ENCODE measurements around the gene SPTBN5.

SPTBN5 gene

DNA sequence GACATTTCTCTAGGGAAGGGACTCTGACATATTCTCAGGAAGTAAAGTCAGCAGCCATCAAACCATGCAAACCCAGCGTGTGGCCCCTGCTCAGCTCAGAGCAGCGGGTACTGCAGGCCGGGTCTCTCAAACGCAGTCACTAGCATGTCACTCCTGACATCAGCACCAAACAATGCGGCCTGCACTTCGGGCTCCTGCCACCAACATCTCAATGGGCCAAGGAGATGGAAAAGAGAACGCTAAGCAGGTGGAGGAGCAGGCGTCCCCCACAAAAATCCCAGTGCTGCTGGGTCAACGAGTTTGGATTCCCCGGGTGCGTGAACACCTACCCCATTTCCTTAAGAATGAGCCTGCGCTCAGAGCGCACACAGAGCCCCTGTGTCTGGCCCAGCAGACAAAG lies 9.9 kb upstream of the SPTBN5 start:
- no peak for DNase-seq (ENCODE audit: low spot score)

DNA sequence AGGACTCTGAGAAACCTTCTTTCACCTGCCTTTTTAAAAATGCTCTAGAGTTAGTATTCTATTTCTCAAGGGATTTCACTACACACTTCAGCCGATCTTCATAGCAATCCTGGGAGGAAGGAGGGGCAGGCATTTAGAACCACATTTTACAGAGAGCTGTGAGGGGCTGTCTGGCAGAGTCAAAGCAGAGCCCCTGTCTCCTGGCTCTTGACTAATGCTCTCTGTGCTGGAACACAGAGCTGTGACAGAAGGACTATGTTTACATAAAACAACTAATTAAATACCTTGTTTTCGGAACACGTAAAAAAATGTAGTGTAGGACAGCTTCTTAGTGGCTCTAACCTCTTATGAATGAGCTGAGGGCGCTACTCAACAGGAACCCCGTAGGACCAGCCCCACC lies 7.6 kb upstream of the SPTBN5 start:
- DNase-seq (ENCODE audit: low spot score): no peak

DNA sequence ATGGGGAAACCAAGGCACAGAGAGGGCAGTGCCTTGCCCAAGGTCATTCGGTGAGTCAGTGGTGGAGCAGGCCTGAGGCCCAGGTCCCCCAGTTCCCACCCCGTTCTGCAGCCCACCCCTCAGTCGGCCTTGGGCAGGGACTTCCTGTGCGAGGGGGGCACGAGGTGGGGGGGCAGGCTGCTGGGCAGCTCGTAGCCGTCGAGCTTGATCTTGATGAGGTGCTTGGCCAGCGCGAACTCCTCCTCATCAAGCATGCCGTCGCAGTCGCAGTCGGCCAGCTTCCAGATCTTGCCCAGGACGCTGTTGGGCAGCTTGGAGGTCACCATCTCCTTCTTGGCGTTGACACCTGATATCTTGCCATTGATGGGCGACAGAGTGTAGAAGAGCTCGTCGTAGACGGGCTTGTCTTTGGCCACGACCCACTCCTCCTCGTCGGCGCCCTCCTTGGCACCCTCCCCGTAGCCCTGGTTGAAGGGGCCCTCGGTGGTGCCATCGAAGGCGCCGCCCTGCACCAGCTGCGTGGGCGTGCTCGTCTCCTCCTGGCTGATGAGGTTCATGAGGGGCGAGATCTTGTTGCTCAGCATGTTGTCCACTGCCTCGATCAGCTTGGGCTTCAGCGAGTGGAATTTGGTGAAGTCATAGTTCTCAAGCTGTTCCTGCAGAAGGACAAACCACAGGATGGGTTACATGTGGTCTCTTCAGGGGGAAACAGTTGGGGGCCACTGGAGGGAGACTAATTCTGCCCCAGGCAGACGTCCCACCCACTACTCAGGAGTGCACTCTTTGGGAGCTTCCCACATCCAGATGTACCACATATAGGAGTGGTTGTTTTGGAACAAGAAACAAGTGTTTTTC lies 6.9 kb upstream of the SPTBN5 start:
- no peak for DNase-seq (ENCODE audit: low spot score)

DNA sequence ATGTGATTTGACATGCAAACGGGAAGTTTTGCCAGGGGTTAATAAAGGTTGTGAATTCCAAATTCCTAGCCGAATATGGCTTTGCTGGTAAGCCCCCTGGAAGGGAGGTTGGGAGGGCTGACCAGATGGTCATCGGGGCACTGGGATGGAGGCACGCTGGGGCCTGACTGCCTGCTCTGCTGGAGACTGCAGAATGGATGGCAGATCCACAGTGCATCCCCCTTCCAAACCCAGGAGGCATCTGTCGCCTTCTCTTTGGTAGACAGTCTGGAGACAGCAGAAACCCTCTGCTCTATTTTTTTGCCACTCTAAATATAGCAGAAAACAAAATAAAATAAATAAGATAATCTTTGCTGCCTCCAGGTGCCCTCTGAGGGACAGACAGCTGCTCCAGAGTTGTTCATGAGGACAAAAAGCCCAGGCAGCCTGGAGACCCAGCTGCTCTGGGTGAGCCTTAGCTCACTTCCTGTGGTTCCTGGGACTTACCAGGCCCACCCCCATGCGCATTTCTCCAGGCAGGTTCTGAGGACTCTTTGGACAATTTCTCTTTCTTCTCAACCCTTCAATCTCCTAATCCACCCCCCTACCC lies 6.1 kb upstream of the SPTBN5 start:
- no peak for DNase-seq (ENCODE audit: low spot score)

DNA sequence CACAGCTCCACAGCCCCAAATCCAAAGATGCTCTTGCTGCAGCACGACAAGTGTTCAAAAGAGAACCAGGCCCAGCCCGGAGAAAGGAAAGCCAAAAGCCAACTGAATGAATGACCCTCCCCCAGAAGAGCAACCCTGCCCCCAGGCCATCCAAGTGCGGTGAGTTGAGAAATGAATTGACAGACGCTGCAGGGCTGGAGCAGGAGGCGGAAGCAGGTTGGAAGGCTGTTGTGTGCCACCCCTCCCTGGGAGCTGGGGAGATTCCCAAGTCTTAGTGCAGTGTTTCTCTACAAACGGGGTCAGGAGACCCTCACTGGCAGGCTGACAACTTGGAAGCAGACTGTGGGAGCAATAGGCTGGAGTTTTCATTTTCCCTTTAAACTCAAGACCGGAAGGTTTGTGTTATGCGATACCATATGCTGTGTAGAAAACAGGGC lies 3.5 kb upstream of the SPTBN5 start:
- no peak for DNase-seq (ENCODE audit: low spot score)

DNA sequence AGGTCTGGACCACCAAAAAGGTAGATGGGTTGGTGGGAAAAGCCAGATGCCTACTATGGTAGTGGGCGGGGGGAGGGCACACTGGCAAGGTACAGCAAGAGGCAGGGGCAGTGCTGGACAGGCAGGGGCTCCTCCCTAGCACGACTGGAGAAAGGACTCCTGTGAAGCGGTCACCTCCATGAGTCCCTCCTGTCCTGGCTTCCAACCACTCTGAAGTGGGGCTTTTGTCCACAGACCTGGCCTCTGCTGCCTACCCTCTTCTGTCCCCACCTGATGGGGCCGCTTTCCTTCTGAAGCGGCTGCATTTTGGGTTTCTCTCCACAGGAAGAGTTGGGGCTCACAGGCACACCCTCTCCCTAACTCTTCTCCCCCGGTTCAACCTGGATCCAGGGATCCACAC lies 2.7 kb upstream of the SPTBN5 start:
- no peak for DNase-seq (ENCODE audit: low spot score)

DNA sequence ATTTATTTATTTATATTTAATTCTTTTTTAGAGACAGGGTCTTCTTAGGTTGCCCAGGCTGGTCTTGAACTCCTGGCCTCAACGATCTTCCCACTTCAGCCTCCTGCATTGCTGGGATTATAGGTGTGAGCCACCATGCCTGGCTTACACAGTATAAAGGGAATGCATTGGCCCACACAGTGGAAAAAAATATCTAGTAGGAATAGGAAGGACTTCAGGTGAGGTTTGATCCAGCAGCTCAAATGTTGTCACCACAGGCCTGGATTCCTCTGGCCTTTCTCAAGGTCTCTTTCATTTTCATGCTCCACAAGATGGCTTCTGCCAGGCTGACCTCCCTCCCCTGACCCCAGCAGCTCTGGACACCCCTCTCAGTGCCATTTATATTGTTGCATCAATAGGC lies 2.1 kb upstream of the SPTBN5 start:
- no peak for DNase-seq (ENCODE audit: low spot score)

DNA sequence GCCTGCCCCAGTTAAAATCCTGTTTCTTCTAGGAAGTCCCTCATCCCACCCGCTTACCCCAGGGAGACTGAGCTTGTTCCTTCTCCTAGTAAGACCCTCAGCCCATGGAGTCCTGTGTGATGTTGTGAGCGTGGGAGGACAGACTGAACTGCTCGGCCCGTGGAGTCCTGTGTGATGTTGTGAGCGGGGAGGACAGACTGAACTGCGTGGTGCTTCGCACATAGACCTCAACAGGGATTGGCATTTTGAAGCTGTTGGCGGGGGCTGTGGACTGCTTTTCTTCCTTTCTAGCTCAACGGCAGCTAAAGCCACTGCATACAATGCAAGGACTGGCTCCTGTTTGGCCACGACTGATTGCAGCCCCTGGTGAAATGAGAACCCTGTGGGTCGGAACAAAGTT lies 1.6 kb upstream of the SPTBN5 start:
- DNase-seq (ENCODE audit: low spot score): no peak

DNA sequence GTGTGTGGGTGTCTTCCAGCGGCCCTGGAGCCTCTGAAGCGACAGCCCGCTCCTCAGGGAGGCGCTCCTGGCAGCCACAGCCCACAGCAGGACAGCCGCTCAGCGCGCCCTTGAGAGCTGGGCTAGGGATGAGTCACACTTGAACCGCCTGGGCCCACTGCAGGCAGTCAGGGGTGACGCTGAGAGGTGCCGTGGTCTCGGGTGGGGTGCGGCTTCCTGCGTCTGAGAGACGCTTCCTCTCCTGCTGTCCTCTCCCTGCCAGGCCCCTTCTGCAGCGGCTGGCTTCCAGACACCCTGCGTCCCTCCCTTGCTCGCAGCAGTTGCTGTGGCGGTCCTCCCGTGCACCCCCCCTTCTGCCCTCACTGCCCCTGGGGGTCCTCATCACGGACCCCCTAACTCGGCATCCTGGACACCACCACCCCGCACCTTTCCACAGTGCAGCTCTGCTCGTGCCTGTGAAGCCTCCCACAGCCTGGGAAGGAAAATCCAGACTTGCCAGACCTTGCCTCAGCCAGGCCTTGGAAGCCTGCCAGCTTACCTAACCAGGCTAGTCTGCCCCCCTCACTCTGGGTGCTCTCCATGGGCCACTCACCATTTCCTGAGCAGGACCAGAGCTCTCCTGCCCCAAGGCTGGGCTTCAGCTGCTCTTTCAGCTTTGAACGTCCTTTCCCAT lies 1.1 kb upstream of the SPTBN5 start:
- no peak for DNase-seq (ENCODE audit: low spot score)

DNA sequence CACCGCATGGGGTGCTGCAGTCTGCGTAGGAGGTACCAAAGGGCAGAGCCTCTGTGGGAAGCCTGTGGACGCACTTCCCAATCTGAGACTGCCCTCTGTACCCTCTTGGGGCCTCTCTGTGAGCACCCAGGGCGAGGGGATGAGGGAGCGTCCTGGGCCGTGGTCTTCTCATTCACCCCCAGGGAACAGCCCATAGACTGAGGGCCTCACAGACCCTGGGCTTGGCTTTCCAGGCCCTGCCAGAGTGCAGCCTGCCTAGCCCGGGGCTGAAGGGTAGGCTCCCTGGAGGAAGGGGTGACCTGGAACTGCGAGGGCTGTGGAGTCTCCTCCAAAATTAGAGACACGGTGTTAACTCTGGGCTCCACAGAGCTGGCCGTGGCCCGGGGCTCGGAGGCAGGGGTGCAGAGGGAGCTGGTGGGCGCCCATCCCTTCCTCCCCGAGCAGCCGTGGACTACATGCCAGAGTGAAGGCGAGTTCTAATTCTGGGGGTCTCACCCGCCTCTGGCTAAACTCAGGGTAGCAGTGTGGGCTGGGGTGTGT lies 468 bp upstream of the SPTBN5 start:
- DNase-seq (ENCODE audit: low spot score): no peak

DNA sequence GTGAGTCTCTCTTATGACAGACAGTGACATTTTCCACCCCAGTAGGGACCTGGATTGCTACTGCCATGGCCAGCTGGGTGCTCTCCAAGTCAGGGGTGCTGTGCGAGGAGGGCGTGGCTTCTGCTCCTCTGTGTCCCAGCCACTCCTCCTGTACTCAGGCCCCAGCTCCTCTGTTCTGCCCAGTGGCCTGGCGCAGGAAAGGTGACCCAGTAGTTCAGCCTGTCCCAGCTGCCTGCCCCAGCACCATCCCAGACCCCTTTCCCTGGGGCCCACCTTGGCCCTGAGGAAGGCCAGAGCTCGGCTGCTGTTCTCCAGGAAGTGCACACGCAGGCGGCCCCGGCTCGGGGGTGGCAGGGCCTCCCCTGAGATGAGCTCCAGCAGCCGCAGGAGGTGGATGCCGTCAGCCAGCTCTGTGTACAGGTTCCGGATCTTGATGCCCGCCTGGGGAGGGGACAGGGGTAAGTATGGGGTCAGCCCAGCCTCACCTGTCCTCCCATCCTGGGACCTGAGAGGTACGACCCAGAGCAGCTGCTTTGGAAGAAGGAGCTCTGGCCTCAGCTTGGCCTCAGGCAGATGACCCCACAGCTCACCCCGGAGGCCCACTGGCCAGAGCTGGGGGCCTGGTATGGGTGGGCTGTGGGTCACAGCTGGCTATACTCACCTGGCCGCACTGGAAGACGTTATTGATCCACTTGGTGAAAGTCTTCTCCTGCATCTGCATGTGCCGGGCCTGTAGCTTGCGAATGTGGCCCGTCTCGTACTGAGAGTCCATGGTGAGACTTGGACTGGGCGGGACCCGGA lies 1.0 kb downstream of the SPTBN5 start:
- DNase-seq (ENCODE audit: low spot score): no peak

DNA sequence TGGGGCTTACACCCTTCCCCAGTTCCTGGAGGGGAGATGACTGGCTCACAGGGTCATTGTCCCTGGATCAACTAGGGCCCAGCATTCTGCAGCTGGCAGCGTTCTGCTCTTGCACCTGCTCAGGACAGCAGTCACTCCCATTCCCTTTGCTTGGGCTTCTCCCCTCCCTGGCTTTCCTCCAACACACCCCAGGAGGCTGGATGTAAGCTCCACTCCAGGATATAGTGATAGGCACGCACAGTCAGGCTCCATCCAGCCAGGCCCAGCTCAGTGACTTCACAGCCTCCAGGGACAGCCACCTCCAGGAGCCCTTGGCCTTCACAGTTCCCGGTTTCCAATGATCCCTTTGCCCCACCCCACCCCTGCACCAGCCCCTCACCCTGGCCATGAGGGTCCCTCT lies 1.9 kb downstream of the SPTBN5 start:
- no peak for DNase-seq (ENCODE audit: low spot score)

DNA sequence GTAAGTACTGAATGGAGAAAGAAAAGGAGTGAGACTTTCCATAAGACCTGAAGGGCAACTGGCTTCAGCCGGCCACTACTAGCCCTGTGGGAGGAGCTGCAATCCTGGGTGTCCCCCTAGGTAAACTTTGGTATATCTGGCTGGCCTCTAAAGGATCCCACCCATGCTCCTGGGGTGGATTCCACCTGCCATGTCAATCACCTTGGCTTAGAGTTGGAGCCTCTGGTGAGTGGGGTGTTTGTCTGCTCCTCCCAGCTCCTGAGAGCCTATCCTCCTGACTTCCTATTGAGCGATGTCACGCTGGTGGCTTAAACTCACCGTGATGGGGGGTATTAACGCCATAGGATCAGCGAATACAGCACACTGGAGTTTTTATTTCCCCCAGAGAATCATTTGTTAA lies 2.6 kb downstream of the SPTBN5 start:
- no peak for DNase-seq (ENCODE audit: low spot score)

DNA sequence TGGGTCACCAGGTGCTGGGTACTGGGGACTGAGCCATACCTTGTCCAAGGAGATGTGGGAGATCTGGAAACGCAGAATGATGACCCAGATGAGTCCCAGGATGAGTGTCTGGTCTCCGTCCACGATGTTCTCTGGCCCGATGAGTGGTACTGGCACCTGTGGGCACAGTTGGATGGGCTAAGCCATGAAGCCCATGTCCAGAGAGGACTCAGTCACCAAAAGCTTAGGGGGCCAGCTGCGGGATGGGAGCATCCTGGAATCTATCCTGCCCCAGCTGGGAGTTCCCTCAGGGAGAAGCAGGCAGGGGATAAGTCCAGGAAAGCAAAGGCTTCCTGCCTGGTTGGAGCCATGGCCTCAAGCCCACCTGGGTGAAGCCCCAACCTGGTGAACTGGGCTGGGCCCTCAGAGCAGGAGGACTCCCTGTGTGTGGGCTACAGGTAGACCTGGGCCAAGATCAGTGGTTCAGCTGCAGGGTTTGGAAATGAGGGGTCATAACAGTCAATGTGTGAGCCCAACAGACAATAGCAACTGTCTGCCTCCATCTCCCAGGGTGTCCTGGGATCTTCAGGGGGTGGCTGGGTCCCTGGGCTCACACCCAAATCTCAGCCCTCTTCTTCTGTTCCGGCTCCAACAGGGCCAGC lies 3.7 kb downstream of the SPTBN5 start:
- DNase-seq (ENCODE audit: low spot score): no peak

DNA sequence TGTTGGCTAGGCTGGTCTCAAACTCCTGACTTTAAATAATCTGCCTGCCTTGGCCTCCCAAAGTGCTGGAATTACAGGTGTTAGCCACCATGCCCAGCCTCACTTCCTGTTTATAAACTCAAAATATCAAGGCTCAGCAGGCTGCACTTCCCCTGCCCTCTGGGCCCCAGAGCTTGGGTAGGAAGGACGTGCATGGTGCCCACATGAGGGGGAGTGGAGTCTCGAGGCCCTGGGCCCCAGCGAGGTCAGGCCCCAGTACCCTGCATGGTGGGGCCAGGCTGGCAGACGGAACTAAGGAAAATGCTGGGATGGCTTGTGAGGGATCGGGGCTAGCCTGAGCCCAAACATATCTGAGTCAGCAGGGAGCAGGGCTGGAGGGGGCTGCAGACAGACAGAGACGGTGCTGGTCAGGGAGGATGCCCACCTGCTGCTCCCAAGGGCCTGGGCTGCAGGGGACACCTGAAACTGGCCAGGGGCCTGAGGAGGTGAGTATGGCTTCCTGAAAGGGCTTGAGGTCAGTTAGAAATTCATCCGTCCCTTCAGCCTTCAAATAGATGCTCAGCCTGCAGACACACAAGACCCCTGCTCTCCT lies 5.1 kb downstream of the SPTBN5 start:
- no peak for DNase-seq (ENCODE audit: low spot score)

DNA sequence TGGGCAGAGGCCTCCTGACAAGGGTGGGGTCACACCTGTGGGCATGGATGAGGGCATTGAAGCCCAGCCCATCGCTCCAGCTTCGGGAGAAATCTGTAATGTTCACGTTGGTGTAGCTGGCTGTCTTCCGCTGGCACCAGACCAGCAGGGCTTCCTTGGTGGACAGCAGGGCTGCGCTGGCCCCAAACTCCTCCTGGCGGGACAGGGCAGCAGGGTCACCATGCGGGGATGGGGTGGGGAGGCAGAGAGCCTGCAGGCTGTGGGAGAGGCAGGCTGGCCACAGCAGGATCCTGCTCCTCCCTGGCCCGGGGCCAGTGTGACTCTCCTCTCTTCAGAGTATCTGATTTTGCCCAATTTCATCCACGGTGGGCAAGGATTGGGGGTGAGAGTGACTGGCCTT lies 6.0 kb downstream of the SPTBN5 start:
- no peak for DNase-seq (ENCODE audit: low spot score)

DNA sequence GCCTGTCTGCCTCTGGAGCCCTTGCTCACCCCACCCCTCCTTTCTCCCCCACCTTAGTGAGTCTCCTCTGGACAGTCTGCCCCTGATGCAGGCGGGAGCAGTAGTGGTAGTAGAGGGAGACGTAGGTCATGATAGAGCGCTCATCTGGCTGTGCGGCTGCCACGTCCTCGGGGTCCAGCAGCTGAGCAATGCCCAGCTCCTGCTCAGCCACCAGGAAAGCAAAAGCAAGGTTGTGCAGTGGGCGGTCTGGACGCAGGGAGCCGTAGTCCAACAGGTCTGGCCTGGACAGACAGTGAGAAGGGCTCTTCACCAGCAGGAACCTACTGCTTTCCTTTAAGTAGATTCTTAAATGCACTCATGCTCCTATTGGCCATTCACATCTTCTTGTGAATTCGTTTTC lies 6.7 kb downstream of the SPTBN5 start:
- no peak for DNase-seq (ENCODE audit: low spot score)

DNA sequence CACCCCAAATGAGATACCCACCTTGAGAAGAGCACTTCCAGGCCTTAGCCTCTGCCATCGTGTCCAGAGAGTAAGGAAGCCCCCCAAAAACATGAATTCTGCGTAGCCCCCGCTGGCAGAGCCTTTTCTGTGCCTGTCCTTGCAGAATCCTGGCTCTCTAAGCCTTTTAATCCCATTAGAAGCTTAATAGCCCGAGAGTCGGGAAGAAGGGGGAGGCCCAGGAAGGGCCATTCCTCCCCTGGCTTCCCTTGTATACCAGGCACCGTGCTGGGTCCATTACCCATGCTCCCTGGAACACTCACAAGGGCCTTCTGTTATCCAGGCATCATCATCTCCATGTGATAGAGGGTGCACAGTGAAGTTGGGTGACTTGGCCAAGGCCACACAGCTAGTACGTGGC lies 7.1 kb downstream of the SPTBN5 start:
- DNase-seq (ENCODE audit: low spot score): no peak

DNA sequence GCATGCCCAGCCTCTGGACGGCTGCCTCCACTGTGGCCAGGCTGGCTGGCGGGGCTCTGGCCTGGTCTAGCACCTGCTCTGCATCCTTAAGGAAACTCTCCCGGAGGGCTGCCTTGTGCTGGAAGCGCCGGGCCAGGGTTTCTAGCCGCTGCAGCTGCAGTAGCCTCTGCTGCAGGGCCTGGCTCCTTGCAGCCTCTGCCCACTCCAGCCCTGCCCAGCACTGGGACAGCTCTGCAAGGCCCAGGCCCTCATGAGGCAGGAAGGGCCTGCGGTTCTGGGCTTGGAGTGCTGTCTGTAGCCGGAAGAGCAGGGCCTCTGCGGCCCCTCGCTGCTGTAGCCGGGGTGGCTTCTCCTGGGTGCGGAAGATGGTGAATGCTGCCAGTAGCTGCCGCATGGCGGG lies 8.0 kb downstream of the SPTBN5 start:
- DNase-seq (ENCODE audit: low spot score): no peak

DNA sequence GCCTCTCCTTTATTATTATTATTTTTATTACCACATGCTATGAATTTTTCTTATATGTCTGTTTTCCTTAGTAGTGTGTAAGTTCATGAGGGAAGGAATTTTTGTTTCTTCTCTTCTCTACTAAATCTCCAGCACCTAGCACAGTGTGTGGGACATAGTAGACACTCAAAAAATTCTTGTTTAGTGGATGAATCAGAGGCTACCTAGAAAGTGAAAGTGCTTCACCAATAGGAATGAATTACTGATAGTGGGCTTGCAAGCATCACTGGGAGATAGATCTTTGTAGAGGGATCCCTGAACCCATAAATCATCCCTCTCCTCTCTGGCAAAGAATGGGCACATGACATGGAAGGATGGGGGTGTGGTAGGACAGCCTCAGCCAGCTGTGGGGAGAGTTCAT lies 8.5 kb downstream of the SPTBN5 start:
- no peak for DNase-seq (ENCODE audit: low spot score)

DNA sequence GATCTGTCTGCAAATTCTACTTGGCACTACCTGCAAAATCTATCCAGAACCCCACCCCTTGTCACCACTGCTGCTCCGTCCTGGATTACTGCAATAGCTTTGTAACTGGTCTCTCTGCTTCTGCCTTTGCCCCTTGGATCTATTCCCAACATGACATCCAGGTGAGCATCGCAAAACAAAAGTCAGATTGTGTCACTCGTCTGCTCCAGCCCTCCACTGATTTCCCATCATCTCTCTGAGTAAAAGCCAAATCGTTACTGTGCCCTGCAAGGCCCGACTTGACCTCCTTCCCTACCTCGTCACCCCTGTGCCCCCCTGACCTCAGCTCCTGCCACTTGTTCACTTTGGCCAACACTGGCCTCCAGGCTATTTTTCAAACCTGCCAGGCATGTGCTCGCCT lies 9.4 kb downstream of the SPTBN5 start:
- DNase-seq (ENCODE audit: low spot score): no peak

DNA sequence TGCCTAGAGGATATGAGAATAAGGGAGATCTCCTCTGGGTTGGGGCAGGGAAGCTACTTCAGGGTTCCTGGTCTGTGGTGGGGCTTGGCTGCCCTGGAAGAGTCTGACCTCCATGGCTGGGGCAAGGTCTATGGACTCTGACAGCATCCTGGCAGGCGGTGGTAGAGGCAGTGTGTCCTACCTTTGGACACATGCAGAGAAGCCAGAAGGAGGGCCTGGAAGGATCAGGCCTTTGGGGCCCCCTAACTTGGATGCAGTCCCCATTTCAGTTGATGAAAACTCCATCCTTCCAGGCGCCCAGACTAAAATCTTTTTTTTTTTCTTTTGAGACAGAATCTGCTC lies 10.4 kb downstream of the SPTBN5 start:
- no peak for DNase-seq (ENCODE audit: low spot score)
